Measurements from ENCODE around the gene DISC1.
"Not testable (repeated sequence)": the region's sequence is repeated elsewhere in the genome, so short reads cannot be mapped to it uniquely, and the experiment has no call there.

The DISC1 gene

DNA sequence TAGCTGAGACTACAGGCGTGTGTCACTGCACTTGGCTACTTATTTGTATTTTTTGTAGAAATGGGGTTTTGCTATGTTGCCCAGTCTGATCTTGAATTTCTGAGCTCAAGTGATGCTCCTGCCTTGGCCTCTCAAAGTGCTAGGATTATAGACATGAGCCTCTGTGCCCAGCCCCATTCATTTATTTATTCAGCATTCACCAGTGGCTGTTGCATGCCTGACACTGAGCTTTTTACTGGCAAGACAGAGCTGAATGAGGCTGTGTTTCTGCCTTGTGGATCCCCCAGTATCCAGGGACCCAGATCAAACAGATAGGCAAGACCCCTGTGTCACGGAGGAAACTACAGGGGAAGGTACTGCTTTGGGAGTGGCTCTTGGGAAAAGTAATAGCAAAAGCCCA lies 109.4 kb downstream of the DISC1 start:
- DNase-seq, result no peak

DNA sequence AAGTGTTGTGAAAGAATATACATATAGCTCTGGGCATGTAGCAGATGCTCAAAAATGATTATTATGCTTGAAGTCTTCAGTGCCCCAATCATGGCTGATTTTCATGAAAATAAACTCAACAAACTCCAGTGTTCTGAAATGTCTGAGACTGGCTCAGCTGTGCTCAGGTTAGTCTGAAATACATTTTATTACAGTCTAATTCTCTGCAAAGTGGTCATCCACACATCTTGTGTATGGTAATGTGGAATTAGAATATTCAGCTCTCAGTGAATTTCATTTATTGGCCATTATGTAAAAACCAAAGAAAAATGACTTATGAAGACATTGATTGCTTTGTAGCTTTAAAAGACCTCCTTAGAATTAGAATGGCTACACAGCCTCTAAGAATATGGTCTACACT lies 109.9 kb downstream of the DISC1 start:
- DNase-seq, result no peak

DNA sequence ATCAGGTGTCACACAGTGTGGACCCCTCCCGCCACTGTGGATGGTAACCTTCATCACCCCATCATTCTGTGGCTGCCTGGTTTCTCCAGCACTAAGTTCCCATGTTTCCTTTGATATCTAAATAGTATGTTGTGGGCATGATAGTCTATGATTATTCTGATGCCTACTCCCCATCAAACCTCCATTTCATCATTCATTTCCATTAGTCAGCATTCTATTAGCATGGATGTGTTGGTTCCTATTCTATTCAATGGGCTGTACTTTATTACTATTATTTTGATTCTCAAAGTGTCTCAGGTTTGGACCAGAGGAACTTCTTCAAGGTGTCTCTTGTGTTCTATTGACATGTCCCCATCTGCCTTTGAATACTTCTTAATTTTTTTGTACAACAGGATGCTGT lies 112.0 kb downstream of the DISC1 start:
- no peak for DNase-seq

DNA sequence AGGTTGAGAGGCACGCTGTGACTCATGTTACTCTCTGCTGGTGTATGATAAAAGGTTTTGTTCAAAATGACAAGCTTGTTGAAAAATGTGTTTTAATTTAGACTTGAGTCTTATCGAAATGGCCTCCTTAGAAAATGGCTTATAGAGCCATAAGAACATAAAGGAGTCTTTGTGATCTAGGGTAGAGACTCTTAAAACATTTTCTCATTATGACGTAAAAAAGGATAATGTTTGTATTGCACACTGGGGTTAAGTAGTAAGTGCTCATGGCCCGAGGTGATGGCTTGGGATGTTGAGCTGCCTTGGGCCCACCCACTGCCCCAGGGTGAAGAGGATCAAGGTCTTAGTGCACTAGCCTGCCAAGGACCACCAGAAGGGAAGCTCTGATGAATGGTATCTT lies 117.4 kb downstream of the DISC1 start:
- DNase-seq, result no peak

DNA sequence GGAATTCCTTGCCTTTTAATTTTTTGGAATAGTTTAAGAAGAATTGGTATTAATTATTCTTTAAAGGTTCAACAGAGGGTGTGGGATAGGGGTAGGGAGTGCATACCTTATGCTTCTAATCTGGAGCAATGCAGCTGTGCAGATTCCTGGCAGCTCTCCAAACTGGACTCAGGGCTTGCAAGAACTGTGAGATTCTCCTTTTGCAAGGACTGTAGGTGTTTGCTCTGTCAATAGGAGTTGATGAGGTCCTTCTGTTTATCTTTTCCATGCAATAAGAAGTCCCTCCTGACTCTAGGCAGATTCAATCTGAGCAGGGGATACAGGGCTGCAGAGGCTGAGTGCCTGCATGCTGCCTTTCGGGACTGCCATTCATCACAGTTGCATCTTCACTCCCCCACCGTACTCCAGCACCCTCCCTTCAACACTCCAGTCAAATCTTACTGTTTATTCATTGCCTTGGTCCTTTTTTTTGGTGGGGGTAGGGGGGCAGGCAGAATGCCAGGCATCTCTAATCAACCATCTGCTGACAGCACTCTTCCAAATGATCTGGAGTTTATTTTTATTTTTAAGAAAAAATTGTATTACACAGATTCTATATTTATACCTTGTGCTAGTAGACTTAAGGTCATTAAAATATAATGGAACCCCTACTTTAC lies 122.3 kb downstream of the DISC1 start:
- no peak for DNase-seq

DNA sequence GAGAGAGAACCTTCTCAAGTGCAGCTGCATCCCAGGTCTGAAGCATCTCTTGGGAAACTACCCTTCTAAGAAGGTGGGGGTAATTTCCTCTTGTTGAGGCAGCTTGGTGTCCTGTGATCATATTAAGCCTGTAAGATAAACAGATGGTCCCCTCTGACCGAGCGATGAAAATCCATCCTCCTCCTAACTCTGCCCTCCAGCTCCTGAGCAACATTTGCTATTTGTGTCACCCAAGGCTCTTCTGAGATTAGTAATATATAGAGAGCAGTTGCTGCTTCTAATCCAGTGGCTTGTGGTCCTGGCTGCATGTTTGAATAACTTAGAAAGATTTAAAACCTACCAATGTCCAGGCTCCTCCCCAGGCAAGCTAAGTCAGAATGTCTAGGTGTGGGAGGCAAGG lies 123.7 kb downstream of the DISC1 start:
- DNase-seq, result no peak

DNA sequence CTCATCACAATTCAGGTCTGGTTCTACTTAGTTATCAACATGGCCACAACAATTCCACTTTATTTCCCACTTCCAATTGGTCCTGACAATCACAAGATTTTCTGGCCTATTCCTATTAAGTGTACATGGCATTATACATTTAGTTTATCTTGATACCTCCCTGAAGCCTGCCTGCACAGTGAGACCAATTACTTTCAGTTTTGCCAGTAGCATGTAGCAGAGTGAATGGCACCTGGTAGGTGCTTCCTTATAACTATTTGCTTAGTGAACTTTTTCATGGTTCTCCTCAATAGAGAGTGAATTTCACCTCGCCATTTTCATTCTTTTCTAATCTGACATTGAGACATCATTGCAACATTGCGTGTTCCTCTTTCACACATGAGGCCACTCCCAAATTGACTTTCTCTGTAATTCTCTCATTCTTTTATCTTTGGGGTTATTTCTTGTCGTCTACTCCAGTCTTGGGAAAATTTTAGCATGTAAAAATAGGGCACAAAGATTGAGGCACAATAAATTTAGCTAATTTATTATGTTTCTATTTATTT lies 124.3 kb downstream of the DISC1 start:
- DNase-seq, result no peak

DNA sequence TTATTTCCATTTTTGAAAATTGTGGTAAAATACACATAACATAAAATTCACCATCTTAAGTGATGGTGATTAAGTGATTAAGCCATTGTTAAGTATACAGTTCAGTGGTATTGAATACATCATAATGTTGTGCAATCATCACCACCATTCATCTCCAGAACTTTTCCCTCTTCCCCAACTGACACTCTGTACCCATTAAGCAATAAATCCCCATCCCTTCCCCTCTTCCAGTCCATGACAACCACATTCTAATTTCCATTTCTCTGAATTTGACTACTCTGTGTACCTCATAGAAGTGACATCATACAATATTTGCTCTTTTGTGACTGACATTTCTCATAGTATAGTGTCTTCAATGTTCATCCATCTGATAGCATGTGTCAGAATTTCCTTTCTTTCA lies 124.8 kb downstream of the DISC1 start:
- no peak for DNase-seq

DNA sequence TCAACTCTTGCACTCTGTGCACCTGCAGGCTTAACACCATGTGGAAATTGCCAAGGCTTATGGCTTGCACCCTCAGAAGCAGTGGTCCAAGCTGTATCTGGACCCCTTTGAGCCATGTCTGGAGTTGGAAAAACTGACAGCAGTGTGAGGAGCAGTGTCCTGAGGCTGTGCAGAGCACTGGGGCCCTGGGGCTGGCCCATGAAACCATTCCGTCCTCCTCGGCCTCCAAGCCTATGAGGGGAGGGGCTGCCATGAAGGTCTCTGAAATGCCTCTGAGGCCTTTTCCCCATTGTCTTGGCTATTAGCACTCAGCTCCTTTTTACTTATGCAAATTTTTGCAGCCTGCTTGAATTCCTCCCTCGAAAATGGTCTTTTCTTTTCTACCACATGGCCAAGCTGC lies 126.7 kb downstream of the DISC1 start:
- no peak for DNase-seq

DNA sequence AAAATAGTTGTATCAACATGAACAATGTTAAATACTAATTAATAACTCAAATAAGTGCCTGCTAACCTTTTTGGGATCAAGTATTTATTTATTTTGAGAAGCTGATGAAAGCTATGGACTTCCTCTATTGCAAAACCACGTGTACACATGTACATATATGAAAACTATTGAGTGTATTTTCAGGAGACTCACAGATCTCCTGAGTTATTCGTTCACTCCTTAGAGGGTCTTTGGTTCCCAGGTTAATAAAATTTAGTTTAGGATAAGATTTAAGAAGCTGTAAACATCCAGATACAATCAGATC lies 130.5 kb downstream of the DISC1 start:
- no peak for DNase-seq

DNA sequence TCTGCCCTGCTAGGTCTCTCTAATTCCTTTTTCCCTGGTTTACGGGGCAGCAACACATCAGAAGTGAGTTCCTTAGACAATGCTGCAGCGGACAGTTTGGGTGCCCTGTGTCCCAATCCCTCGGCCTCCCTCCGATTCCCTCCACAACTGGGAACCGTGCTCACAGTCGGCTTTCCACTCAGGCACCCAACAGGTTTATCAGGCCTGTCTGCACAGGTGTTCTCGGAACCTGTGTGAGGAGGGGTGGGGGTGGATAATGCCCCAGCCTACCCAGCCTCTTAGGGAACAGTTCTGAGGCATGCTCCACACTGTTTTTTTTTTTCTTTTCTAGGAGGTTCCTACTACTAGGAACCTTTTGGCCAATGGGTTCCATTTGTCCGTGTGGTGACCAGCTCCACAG lies 131.2 kb downstream of the DISC1 start:
- DNase-seq, result no peak

DNA sequence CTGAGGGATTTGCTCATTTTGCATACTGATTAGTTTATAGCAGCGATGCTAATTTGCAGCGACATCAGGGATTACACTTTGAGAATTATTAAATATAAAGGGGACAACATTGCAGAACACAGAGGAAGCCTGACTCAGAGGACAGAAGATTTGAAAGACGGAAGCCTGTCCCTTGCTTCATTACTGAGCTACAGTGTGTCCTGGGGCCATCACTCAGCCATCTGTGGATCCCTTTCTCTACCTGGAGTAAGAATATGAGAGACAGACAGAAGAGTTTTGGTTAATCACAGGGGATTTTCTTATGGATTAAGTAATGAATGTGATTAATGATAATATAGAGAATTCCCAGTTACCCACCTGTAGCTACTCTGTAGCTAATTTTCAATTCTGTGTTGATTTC lies 134.7 kb downstream of the DISC1 start:
- DNase-seq, result no peak

DNA sequence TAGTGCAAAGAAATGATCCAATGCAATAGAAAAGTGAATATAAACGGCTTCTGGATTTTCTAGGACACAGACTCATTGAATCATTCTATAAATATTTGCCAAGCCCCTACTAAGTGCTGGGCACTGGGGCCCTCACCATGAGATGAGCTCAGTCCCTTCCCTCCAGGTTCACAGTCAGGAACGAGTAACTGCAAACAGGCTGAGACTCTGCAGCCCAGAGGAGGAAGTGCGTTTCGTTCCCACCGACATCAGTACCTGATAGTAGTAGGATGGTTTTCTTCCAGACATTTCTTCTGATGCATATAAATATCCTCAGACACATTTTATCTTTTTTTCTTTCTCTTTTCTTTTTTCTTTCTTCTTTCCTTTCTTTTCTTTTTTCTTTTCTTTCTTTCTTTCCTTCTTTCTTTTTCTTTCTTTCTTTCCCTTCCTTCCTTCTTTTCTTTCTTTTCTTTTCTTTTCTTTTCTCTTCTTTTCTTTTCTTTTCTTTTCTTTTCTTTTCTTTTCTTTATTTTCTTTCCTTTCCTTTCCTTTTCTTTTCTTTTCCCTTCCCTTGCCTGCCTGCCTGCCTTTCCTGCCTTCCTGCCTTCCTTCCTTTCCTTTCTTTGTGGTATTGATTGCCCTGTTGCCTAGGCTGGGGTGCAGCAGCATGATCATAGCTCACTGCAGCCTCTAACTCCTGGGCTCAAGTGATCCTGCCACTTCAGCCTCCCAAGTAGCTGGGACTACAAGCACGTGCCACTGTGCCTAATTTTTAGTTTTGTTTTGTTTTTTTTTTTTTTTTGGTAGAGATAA lies 135.4 kb downstream of the DISC1 start:
- DNase-seq, result no peak

DNA sequence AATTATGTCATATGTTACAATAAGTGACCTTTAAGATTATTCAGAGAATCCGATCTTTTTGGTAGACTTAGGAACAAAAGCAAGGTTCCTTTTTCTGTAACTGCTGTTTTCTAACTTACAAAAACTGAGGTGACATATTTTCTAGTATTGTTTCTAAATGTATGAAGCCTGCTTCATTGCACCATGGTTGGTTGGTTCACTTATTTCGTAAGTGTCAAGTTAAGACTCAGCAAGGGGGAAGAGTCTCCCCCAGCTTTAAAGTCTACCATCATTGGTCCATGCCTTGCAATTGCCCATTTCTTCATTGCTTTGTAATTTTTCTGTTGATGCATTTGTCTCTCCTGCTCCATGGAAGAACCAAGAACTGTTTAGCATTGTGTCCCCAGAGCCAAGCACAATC lies 136.9 kb downstream of the DISC1 start:
- no peak for DNase-seq

DNA sequence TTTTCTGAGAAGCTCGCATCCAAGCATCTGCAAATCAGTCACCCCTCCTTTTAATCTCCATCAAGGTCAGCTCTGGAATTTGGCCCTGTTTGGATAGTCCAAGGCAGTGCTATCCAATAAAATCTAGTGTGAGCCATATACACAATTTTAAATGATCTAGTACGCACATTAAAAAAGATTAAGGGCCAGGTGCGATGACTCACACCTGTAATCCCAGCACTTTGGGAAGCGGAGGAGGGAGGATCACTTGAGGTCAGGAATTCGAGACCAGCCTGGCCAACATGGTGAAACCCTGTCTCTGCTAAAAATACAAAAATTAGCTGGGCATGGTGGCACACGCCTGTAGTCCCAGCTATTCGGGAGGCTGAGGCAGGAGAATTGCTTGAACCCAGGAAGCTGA lies 139.2 kb downstream of the DISC1 start:
- not testable (repeated sequence) for DNase-seq

DNA sequence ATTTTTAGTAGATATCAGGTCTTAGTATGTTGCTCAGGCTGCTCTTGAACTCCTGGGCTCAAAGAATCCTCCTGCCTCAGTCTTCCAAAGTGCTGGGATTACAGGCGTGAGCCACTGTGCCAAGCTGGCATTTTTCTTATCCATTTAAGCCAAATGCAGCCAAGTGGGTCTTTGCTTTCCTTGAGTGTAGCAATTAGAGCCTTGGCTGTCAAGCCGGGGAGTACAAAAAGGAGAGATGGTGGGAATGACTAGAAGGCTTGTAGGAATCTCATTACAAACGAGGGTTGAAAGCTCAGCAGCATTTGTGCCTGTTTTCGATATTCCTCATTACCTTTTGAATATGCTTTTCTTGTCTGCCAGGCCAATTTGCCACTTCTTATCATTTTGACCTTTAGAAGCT lies 140.9 kb downstream of the DISC1 start:
- DNase-seq, result no peak

DNA sequence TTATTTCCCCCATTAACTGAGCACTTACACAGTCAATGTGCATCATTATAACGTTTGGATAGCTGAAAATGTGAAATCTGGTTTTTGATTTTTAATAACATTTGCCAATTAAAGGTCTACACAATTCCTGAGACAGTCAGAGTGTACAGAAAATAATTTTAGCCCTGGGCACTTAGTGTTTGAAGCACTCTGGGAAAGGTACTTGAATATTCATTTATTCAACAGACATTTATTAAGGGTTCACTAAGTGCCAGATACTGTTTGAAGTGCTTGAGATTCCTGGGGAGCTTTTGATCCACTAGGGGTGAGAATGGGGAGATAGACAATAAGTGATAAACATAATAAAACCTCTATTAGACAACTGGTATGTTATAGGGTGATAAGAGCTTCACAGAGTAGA lies 141.8 kb downstream of the DISC1 start:
- DNase-seq, result no peak

DNA sequence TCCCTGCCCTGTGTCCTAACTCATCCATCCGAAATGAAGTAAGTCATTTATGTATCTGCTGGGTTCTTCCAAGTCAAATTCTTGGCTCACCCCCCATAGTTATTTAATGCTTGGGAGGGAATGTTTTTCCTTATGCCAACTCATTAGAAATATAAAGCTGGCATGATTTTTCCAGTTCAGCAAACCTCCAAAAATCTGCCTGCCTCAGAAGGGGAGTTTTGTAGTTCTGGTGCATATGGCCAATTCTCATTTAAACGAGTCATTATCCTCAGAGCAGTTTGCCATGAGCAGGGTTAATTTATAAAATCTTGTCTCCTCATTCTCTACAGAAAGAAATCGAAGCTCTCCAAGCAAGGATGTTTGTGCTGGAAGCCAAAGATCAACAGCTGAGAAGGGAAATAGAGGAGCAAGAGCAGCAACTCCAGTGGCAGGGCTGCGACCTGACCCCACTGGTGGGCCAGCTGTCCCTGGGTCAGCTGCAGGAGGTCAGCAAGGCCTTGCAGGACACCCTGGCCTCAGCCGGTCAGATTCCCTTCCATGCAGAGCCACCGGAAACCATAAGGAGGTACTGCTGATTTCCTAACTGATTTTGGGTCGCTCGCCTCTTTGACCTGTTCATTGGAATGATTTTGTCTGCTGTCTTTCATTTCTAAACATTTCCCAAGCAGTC lies 144.1 kb downstream of the DISC1 start:
- no peak for DNase-seq

DNA sequence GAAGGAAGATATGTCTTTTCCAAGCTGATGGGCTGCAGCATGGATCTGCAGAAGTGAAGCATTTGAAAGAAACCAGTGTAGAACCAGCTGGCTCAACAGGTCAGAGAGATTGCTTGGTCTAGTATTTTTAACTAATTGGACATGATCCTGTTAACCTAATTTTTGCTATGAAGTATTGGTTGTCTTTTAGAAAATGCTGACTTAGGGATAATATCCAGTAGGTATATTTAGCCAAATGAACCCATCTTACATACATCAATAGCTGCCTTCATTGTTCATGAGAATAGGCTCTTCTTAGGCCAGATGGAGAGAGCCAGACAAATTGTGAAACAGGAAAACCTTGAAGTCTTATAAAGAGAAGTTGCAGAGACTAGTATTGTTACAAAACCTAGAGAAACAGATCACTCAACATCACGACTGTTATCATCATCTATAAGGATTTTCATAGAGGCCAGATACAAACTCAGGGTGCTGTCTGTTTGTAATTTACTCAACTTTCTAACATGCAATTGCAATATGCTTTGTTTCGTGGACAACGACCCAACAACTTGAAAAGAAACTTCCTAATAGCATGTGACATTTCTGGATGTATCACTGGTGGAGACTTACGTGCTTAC lies 148.2 kb downstream of the DISC1 start:
- no peak for DNase-seq

DNA sequence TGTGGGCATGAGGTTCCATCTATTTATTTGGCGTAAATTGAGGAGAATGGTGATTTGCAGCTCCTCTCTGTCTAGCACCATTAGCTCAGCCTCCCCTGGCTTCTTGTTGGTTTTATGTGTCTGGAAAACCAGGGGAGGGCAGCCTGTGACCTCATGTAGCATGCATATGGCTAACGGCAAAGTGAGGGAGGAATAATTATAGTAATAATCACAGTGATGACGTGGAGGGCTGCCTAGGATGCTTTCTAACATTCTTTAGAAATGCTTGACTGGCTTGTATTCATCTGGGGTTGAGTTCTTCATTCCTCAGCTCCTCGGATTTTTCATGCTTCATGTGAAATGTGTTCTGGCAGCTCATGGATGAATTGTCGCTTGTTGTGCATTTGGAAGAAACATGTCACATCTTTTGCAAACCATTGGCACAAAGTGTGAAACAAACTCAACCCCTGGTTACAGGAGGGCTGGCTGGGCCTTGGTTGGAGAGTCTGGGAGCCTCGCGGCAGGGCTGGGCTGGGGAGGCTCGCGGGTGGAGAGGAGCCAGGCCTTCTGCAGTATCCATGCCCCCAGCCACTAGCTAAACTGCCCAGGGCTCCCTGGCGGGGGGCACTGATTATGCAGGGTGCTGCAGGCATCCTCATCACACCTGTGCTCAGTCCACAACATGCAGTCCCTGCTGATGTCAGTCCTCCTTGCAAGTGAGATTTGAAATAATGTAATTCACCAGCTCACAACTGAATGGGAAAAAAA lies 149.6 kb downstream of the DISC1 start:
- DNase-seq, result no peak

DNA sequence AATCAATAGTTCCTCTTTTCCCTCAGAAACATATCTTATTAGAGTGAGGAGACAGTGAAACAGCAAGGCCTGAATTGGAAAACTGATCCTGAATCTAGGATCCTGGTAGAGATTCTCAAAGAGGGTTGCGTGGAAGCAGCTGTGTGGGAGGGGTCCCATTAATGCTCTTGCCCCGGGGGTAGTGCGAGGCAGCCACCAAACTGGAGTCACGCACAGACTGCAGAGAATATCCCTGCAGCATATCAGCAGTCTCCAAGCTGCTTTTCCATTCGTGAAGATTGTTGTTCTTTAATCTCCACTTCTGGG lies 150.1 kb downstream of the DISC1 start:
- DNase-seq, result no peak

DNA sequence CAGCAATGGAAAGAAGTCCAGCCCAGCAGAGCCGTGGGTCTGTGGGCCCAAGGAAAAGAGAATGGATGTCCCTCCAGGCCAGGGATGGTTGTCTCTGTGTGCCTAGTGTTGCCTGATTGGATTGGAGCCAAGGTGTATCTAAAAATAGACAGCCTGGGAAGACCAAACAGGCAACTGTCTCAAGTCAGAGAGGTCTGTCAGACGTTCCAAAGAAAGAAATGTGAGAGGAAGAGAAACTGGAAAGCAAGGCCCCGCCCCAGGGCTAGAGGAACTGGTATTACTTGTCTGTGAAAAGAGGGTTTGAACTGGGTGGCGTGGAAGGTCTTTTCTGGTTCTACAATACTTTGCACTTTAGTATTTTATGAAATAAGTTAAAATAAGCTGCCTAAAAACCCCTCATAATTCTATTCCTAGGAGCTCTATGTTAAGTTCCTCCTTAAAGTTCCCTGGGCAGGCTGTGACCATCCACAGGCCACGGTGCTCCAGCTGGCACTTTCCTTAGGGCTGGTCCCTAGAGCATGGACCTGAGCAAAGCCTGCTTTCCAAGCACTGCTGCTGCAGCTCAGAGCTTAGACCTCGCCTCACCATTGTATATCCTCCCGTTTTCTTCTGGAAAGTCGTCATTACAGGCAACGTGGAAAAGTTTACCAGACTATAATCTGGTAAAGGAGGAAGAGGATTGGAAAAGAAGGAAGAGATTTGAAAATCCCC lies 151.6 kb downstream of the DISC1 start:
- no peak for DNase-seq

DNA sequence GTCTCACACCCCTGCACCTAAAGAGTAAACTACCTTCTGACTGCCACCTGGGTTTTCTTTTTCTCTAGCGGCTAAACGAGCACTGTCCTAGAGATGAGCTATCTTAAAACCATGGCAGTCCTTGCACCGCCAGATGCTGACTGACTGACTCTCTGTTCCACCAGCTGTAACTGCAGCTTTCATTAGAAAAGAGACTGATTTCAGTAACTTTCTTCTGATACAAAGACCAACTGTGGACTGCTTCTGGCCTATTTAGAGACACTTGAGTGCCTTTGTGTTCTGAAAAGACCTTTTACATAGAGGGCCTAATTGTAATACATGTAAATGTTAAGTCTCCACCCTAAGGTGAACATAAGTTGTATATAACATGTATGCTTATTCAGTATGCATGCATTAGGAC lies 152.5 kb downstream of the DISC1 start:
- DNase-seq, result no peak

Data from activated naive CD4-positive, alpha-beta T cell (primary cell).